GM06990 (cell line): ENCODE data around the gene GSTO2.

Source experiments
- DNase-seq: peaks from one replicate; pipeline ENCODE4 v3.0.0-alpha.2; 2011; ENCODE audit not compliant: insufficient read length; ENCODE audit errors: extremely low read depth
- H3K27me3 ChIP-seq: replicated peaks from 2 replicates; pipeline ENCODE4 v1.6.0; 2011; ENCODE audit warnings: low read length; ENCODE audit not compliant: control insufficient read depth, insufficient read depth
- H3K36me3 ChIP-seq: 2 replicates; pipeline ENCODE4 v1.5.1; 2011; ENCODE audit warnings: low read length; ENCODE audit not compliant: control insufficient read depth, insufficient read depth
- H3K4me3 ChIP-seq: replicated peaks from 2 replicates; pipeline ENCODE4 v1.5.1; 2011; ENCODE audit warnings: low read depth, mild to moderate bottlenecking, control low read depth, low read length
- TF ChIP-seq, protein P1 (sequence below): IDR thresholded peaks from 2 replicates; pipeline ENCODE4 v1.5.1; 2011; ENCODE audit warnings: low read length, control low read depth, mild to moderate bottlenecking, inconsistent platforms; ENCODE audit not compliant: insufficient read depth, poor library complexity, severe bottlenecking

The GSTO2 gene

GRCh38 chr10:104324931-104325330 lies 55.9 kb downstream of the GSTO2 start:
- TF ChIP-seq, protein P1, sequence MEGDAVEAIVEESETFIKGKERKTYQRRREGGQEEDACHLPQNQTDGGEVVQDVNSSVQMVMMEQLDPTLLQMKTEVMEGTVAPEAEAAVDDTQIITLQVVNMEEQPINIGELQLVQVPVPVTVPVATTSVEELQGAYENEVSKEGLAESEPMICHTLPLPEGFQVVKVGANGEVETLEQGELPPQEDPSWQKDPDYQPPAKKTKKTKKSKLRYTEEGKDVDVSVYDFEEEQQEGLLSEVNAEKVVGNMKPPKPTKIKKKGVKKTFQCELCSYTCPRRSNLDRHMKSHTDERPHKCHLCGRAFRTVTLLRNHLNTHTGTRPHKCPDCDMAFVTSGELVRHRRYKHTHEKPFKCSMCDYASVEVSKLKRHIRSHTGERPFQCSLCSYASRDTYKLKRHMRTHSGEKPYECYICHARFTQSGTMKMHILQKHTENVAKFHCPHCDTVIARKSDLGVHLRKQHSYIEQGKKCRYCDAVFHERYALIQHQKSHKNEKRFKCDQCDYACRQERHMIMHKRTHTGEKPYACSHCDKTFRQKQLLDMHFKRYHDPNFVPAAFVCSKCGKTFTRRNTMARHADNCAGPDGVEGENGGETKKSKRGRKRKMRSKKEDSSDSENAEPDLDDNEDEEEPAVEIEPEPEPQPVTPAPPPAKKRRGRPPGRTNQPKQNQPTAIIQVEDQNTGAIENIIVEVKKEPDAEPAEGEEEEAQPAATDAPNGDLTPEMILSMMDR: no peak
- no peak for DNase-seq
- Histone ChIP-seq H3K36me3 (peaks cover 4% of the 10 kb centered on the region; the same call in 1 of the 2 replicates), H3K27me3 (no peaks in the 10 kb centered on the region), H3K4me3 (no peak overlapping the region)

DNA sequence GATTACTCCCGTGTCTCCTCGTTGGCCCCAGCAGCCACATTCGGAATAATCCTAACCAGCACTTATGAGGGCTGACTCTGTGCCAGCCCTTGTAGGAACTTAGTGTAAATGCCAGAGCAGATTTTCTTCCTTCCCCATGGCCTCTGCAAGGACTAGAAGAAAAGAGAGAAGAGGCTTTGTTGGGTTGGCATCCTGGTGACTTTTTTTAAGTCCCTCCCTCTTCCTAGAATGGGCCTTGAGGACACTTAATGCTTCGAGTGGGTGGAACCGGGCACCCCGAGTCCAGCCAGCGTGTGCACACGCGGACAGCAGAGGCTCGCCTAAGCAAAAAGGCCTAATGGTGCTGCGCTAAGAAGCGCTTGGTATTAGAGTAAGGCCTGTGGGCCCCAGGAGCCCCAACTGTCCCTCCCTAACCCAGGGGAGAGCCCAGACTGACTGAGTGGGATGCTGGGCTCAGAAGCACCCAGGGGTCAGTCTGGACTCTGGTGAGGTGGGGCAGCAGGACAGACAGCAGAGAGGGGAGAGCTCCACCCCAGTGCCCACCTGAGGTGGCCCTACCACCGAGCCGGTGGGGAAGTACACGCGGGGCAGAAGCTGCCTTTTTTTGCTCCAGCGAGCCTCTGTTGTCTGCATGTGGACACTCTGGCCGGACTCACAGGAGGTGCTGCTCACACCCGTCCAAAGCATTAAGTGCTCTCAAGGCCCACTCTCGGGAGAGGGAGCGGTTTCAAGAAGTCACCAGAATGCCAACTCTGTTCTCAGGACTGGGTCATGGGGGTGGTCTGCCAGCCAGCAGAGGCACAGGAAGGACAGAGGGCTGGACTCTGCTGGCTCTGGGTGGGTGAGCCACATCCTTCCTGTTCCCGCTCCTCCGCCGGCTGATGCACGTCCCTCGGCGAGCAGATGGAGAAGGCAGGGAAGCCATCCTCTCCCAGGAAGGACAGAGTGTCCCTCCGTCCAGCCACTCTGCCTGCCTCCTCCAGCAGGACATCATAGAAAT lies 56.8 kb downstream of the GSTO2 start:
- H3K27me3 ChIP-seq: no peaks in the 10 kb centered on the region
- TF ChIP-seq, protein P1: no peak
- H3K36me3 ChIP-seq: peaks cover 4% of the 10 kb centered on the region; the same call in 1 of the 2 replicates
- no peak for DNase-seq
- H3K4me3 ChIP-seq: no peak overlapping the region

GRCh38 chr10:104326991-104327610 lies 58.1 kb downstream of the GSTO2 start:
- DNase-seq: no peak
- no peak overlapping the region for H3K4me3 ChIP-seq
- TF ChIP-seq, protein P1: no peak
- no peaks in the 10 kb centered on the region for H3K27me3 ChIP-seq
- H3K36me3 ChIP-seq: peaks cover 4% of the 10 kb centered on the region; the same call in 1 of the 2 replicates

DNA sequence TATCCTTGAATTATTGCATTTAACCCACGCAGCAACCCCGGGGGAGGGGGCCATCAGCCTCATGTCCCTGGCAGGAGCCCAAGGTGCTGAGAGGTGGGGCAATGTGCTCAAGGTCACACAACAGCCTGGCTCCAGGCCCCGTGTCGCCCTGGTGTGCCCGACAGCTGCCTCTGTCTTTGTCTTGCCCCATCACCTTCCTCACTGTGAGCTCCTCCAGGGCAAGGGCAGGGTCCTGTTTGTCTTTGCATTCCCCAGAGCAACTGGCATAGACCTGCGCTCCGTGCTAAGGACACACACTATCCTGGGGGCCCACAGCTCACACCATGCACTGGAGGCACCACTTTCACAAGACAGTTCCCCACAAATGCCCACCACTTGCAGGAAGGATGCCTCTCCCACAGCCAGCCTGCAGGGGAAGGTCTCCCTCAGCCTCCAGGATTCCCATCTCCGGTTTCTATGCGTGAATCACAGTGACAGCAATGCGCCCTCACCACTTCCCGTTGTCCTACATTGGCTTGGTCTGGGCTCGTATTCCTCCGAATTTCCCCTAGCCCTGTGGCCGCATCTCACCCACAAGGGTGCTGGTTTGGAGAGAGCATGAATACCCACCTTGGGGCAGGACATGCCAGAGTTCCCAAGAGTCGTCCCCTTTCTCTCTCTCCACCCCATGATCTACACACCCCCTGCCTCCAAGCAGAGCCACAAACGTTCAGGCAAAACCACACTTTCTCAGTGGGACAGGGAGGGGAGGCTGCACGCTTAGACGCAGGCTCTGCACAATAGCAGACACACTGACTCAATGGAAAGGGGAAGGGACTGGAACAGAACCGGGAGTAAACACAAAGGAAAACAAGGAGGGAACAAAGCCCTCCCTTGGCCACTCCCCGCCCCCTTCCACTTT lies 59.0 kb downstream of the GSTO2 start:
- Histone ChIP-seq H3K27me3 (no peaks in the 10 kb centered on the region), H3K36me3 (peaks cover 4% of the 10 kb centered on the region; the same call in 1 of the 2 replicates), H3K4me3 (no peak overlapping the region)
- no peak for DNase-seq
- TF ChIP-seq, protein P1: no peak

DNA sequence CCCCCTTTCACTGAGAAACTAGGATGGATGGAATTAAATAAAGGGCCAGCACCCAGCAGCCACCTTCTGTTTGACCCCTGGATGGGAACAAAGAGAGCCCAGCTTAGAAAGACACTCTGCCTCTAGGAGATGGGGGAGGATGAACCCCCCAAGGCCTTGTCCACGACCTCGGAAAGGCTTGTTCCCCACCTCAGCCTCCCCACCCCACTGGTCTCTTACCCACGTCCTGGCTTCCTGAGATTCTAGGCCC lies 59.6 kb downstream of the GSTO2 start:
- Histone ChIP-seq H3K27me3 (no peaks in the 10 kb centered on the region), H3K36me3 (peaks cover 4% of the 10 kb centered on the region; the same call in 1 of the 2 replicates), H3K4me3 (no peak overlapping the region)
- DNase-seq: no peak
- TF ChIP-seq, protein P1: no peak
